Measurements from ENCODE around the gene ETNK2.

ETNK2 gene

GRCh38 chr1:204166219-204166618 is 14.4 kb upstream of the ETNK2 start, which contains the start of gene REN:
REN (minus strand) TSS chr1:204166337; CDS start chr1:204166293, 44 bp downstream.
- Histone ChIP-seq H3K4me3 (ENCODE audit: low read depth, low read length) (no peak within 1 kb of the TSS), H3K27ac (no peak within 1 kb of the TSS), H3K36me3 (no peaks in the 10 kb centered on the region), H3K27me3 (ENCODE audit: insufficient read depth, low read depth, severe bottlenecking) (no peaks in the 10 kb centered on the region), H3K9me3 (ENCODE audit: severe bottlenecking) (peaks cover 33% of the 10 kb centered on the region)
- DNase-seq: no peak
- TF ChIP-seq CTCF (IDR thresholded peaks at IDR 0.05; ENCODE audit: low read depth, low read length): no peak

GRCh38 chr1:204162494-204163074 is 10.7 kb upstream of the ETNK2 start:
- Histone ChIP-seq H3K9me3 (ENCODE audit: severe bottlenecking) (peaks cover 3% of the 10 kb centered on the region), H3K4me3 (ENCODE audit: low read depth, low read length) (no peak overlapping the region), H3K36me3 (no peaks in the 10 kb centered on the region), H3K27ac (no peak overlapping the region), H3K27me3 (ENCODE audit: insufficient read depth, low read depth, severe bottlenecking) (no peaks in the 10 kb centered on the region)
- TF ChIP-seq CTCF (IDR thresholded peaks at IDR 0.05; ENCODE audit: low read depth, low read length): peak; percentile 100
- peak; percentile 97 for DNase-seq

- Histone ChIP-seq H3K9me3 (ENCODE audit: severe bottlenecking) (no peaks in the 10 kb centered on the region), H3K27ac (no peak overlapping the region), H3K4me3 (ENCODE audit: low read depth, low read length) (no peak overlapping the region), H3K27me3 (ENCODE audit: insufficient read depth, low read depth, severe bottlenecking) (no peaks in the 10 kb centered on the region), H3K36me3 (no peaks in the 10 kb centered on the region)
- DNase-seq: no peak
- no peak for TF ChIP-seq CTCF (IDR thresholded peaks at IDR 0.05; ENCODE audit: low read depth, low read length)
These were observed 10.0 kb upstream of the ETNK2 start for GRCh38 chr1:204161609-204162493.

- TF ChIP-seq CTCF (IDR thresholded peaks at IDR 0.05; ENCODE audit: low read depth, low read length): no peak
- Histone ChIP-seq H3K4me3 (ENCODE audit: low read depth, low read length) (no peak overlapping the region), H3K27ac (no peak overlapping the region)
These were observed 6.1 kb upstream of the ETNK2 start for GRCh38 chr1:204157962-204158361.

GRCh38 chr1:204155881-204156280 is 4.0 kb upstream of the ETNK2 start:
- peak; percentile 95 for DNase-seq
- Histone ChIP-seq H3K4me3 (ENCODE audit: low read depth, low read length) (no peak overlapping the region), H3K36me3 (no peaks in the 10 kb centered on the region), H3K27me3 (ENCODE audit: insufficient read depth, low read depth, severe bottlenecking) (no peaks in the 10 kb centered on the region), H3K9me3 (ENCODE audit: severe bottlenecking) (no peaks in the 10 kb centered on the region), H3K27ac (peak overlapping the region; percentile 9; the same call in 1 of the 2 replicates)
- TF ChIP-seq CTCF (IDR thresholded peaks at IDR 0.05; ENCODE audit: low read depth, low read length): 0 out of 2 replicates have a peak, but pooled peaks have one; percentile 17

More at GRCh38 chr1:204157962-204158361, 6.1 kb upstream of the ETNK2 start:
- Histone ChIP-seq H3K27me3 (ENCODE audit: insufficient read depth, low read depth, severe bottlenecking) (no peaks in the 10 kb centered on the region), H3K36me3 (no peaks in the 10 kb centered on the region), H3K9me3 (ENCODE audit: severe bottlenecking) (no peaks in the 10 kb centered on the region)
- DNase-seq: no peak
